HEK293 (cell line): ENCODE results near the gene GNPDA2.

ENCODE experiments used
- CTCF ChIA-PET: fragments of 350-600 bp; formaldehyde crosslinking; extraction: SDS; loops from one replicate; lab custom pipeline; 2021; ENCODE audit warnings: antibody characterized with exemption; lab: Yijun Ruan, JAX
- POLR2A ChIA-PET: fragments of 300-600 bp; formaldehyde crosslinking; extraction: SDS; loops from one replicate; lab custom pipeline; 2020; ENCODE audit warnings: antibody characterized with exemption, inconsistent platforms; lab: Yijun Ruan, JAX
- H3K27ac ChIP-seq: fragments of 200-500 bp; sonication (Bioruptor generic); 2 replicates; pipeline ENCODE4 v1.5.1; 2014; ENCODE audit warnings: low read depth, low read length, control low read depth, inconsistent platforms; ENCODE audit errors: extremely low read depth
- H3K36me3 ChIP-seq, 2 experiments: fragments of 200-500 bp in 1 of 2; sonication (Bioruptor generic) in 1 of 2; 1 replicate in 1 of 2; 2 replicates in 1 of 2; pipeline ENCODE4 v1.5.1; 2014 to 2017; ENCODE audit warnings: inconsistent platforms in 2 of 2, low read length in 2 of 2; ENCODE audit not compliant: control insufficient read depth in 2 of 2, insufficient read depth in 1 of 2
- H3K4me1 ChIP-seq: fragments of 200-500 bp; sonication (Bioruptor generic); 2 replicates; pipeline ENCODE4 v1.5.1; 2014; ENCODE audit warnings: mild to moderate bottlenecking, low read length, inconsistent platforms; ENCODE audit not compliant: control insufficient read depth, insufficient read depth
- H3K4me3 ChIP-seq: 2 replicates; pipeline ENCODE4 v1.5.1; 2011; ENCODE audit warnings: low read depth, mild to moderate bottlenecking, control low read depth, low read length, moderate library complexity
- H3K9me3 ChIP-seq: fragments of 200-500 bp; sonication (Bioruptor generic); 2 replicates; pipeline ENCODE4 v1.5.1; 2014; ENCODE audit warnings: low read depth, low read length, inconsistent platforms; ENCODE audit not compliant: control insufficient read depth, insufficient read depth
- GLIS1 ChIP-seq: fragments of 450-650 bp; formaldehyde crosslinking; IDR thresholded peaks from 2 replicates; pipeline ENCODE4 v1.5.1; 2016; ENCODE audit warnings: missing biosample characterization, missing genetic modification characterization
- SCRT1 ChIP-seq: fragments of 450-650 bp; formaldehyde crosslinking; IDR thresholded peaks from 2 replicates; pipeline ENCODE4 v1.5.1; 2016; ENCODE audit warnings: missing biosample characterization, missing genetic modification characterization, borderline replicate concordance
- SCRT2 ChIP-seq: fragments of 450-650 bp; formaldehyde crosslinking; IDR thresholded peaks from 2 replicates; pipeline ENCODE4 v1.5.1; 2016; ENCODE audit warnings: missing biosample characterization, missing genetic modification characterization
- SP2 ChIP-seq: fragments of 450-650 bp; formaldehyde crosslinking; IDR thresholded peaks from 2 replicates; pipeline ENCODE4 v1.5.1; 2016; ENCODE audit warnings: missing biosample characterization, missing genetic modification characterization
- SP7 ChIP-seq: fragments of 450-650 bp; formaldehyde crosslinking; IDR thresholded peaks from 2 replicates; pipeline ENCODE4 v1.5.1; 2016; ENCODE audit warnings: missing biosample characterization, missing genetic modification characterization
- TRIM28 ChIP-seq: IDR thresholded peaks from 2 replicates; pipeline ENCODE4 v1.6.1; 2011; ENCODE audit warnings: low read length, control low read depth, borderline replicate concordance
- WT1 ChIP-seq: fragments of 450-650 bp; formaldehyde crosslinking; IDR thresholded peaks from 2 replicates; pipeline ENCODE4 v1.5.1; 2016; ENCODE audit warnings: missing biosample characterization, missing genetic modification characterization
- YY2 ChIP-seq: fragments of 450-650 bp; formaldehyde crosslinking; IDR thresholded peaks from 2 replicates; pipeline ENCODE4 v1.5.1; 2016; ENCODE audit warnings: missing biosample characterization, missing genetic modification characterization
- ZBTB11 ChIP-seq: fragments of 450-650 bp; formaldehyde crosslinking; conservative IDR thresholded peaks from 2 replicates; pipeline ENCODE4 v1.5.1; 2016; ENCODE audit warnings: low read depth, missing biosample characterization, missing genetic modification characterization
- ZBTB20 ChIP-seq: fragments of 450-650 bp; formaldehyde crosslinking; IDR thresholded peaks from 2 replicates; pipeline ENCODE4 v1.5.1; 2016; ENCODE audit warnings: missing biosample characterization, missing genetic modification characterization
- ZBTB26 ChIP-seq: fragments of 450-650 bp; formaldehyde crosslinking; optimal IDR thresholded peaks from 2 replicates; pipeline ENCODE3; 2016; ENCODE audit warnings: missing biosample characterization, mild to moderate bottlenecking, missing genetic modification characterization
- ZFP37 ChIP-seq: fragments of 450-650 bp; formaldehyde crosslinking; IDR thresholded peaks from 2 replicates; pipeline ENCODE4 v1.5.1; 2016; ENCODE audit warnings: missing biosample characterization, missing genetic modification characterization
- ZIC2 ChIP-seq: fragments of 450-650 bp; formaldehyde crosslinking; IDR thresholded peaks from 2 replicates; pipeline ENCODE4 v1.5.1; 2016; ENCODE audit warnings: missing biosample characterization, missing genetic modification characterization
- ZNF148 ChIP-seq: fragments of 450-650 bp; formaldehyde crosslinking; IDR thresholded peaks from 2 replicates; pipeline ENCODE4 v1.5.0; 2017; ENCODE audit warnings: missing biosample characterization, missing genetic modification characterization, borderline replicate concordance
- ZNF23 ChIP-seq: fragments of 450-650 bp; formaldehyde crosslinking; IDR thresholded peaks from 2 replicates; pipeline ENCODE4 v1.5.1; 2016; ENCODE audit warnings: missing biosample characterization, missing genetic modification characterization, borderline replicate concordance
- ZNF24 ChIP-seq: fragments of 450-650 bp; formaldehyde crosslinking; IDR thresholded peaks from 2 replicates; pipeline ENCODE4 v1.5.1; 2016; ENCODE audit warnings: missing biosample characterization, missing genetic modification characterization
- ZNF335 ChIP-seq: fragments of 450-650 bp; formaldehyde crosslinking; conservative IDR thresholded peaks from 2 replicates; pipeline ENCODE4 v1.5.1; 2016; ENCODE audit warnings: missing biosample characterization, missing genetic modification characterization
- ZNF394 ChIP-seq: fragments of 450-650 bp; formaldehyde crosslinking; IDR thresholded peaks from 2 replicates; pipeline ENCODE4 v1.5.1; 2016; ENCODE audit warnings: missing biosample characterization, missing genetic modification characterization, mild to moderate bottlenecking, moderate library complexity, borderline replicate concordance
- ZNF433 ChIP-seq: fragments of 450-650 bp; formaldehyde crosslinking; IDR thresholded peaks from 2 replicates; pipeline ENCODE4 v1.5.1; 2016; ENCODE audit warnings: missing biosample characterization, missing genetic modification characterization, low read depth
- ZNF501 ChIP-seq: fragments of 450-650 bp; formaldehyde crosslinking; IDR thresholded peaks from 2 replicates; pipeline ENCODE4 v1.5.1; 2016; ENCODE audit warnings: missing biosample characterization, missing genetic modification characterization
- ZNF629 ChIP-seq: fragments of 450-650 bp; formaldehyde crosslinking; IDR thresholded peaks from 2 replicates; pipeline ENCODE4 v1.5.1; 2017; ENCODE audit warnings: missing biosample characterization, missing genetic modification characterization
- ZNF660 ChIP-seq: fragments of 450-650 bp; IDR thresholded peaks from 2 replicates; pipeline ENCODE4 v1.5.1; 2018; ENCODE audit warnings: missing biosample characterization, mild to moderate bottlenecking, missing genetic modification characterization
- ZNF777 ChIP-seq: fragments of 450-650 bp; formaldehyde crosslinking; IDR thresholded peaks from 2 replicates; pipeline ENCODE4 v1.5.1; 2017; ENCODE audit warnings: missing biosample characterization, missing genetic modification characterization, borderline replicate concordance
- TF ChIP-seq, protein P1 (sequence below): fragments of 450-650 bp; formaldehyde crosslinking; IDR thresholded peaks from 2 replicates; pipeline ENCODE4 v1.5.1; 2016; ENCODE audit warnings: missing biosample characterization, missing genetic modification characterization

GNPDA2 gene

DNA sequence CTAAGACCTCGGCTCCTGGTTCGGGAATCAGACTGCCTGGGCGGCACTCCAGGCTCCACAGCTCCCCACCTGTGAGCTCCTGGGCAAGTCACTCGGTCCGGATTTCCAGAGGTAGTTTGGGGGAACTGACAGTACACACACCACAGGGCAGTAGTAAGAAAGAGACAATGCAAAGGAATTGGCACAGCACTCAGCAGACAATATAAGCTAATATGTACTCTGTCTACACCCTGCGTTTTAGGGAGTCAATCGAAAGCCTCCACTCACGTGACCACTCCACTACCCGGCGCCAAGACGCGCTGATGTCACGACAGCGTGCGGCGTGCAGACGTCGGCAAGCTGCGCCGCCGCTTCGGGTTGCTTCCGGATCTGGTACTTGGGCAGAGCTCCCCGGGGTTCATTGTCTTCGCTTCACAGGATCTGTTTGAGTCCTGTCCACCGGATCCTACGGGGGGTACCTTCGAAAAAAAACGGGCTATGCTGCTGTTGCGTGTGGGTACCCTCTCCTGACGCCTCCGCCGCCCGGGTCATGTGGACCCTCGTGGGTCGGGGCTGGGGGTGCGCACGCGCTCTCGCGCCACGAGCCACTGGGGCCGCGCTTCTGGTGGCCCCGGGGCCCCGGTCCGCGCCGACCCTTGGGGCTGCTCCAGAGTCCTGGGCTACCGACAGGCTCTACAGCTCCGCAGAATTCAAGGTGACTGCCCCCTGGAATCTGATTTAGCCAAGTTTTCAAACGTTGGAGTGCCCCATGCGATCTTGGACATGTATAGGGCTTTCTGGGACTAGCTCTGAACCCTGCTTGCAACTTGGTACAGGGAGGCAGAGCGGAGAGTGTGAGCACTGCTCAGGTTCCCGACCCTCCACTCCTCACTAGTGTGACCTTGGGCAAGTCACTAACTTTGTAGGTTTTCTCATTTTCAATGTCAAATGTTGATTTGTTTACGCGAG is 48.0 kb downstream of the GNPDA2 start, which contains the start of gene GUF1:
Gene GUF1, plus strand, starts transcription at position 327 of the 948 bp plus-strand sequence. Its CDS starts 203 bp downstream, at position 530.
- no peaks in the 10 kb centered on the region for H3K4me1 ChIP-seq
- H3K27ac ChIP-seq, result peak within 1 kb of the TSS; percentile 6; the same call in 1 of the 2 replicates
- ChIA-PET CTCF (interaction anchor here (0.5 kb wide), 1 partner anchor 867 kb away, joined by 5 read pairs; no protein-coding TSS in a partner anchor), POLR2A (interaction anchor here (0.7 to 2.2 kb wide), 3 partner anchors 10 to 230 kb away, joined by 3 to 16 read pairs (median 9); partner anchors contain the start of genes GNPDA2 and KCTD8)
- peaks cover 7 to 26% of the 10 kb centered on the region in 2 experiments; a peak in 2 of 3 replicates for H3K36me3 ChIP-seq
- H3K9me3 ChIP-seq, result no peaks in the 10 kb centered on the region
- H3K4me3 ChIP-seq, result peak within 1 kb of the TSS; percentile 84
- TF ChIP-seq ZFP37 (peak; percentile 22; the same call in 1 of the 2 replicates), YY2 (tag by site-specific recombination) (no peak), ZNF777 (tag by site-specific recombination) (no peak), ZBTB20 (peak; percentile 100), SP7 (tag by site-specific recombination) (peak; percentile 32), TRIM28 (peak; percentile 41; the same call in 1 of the 2 replicates), ZNF394 (tag by site-specific recombination) (0 out of 2 replicates have a peak, but pooled peaks have one; percentile 21), ZNF433 (no peak), SCRT2 (tag by site-specific recombination) (peak; percentile 84), WT1 (peak; percentile 36; the same call in 1 of the 2 replicates), ZNF23 (tag by site-specific recombination) (no peak), ZNF335 (tag by site-specific recombination) (peak; percentile 56; the same call in 1 of the 2 replicates), ZNF24 (tag by site-specific recombination) (0 out of 2 replicates have a peak, but pooled peaks have one; percentile 14), ZNF629 (tag by site-specific recombination) (peak; percentile 87), SCRT1 (tag by site-specific recombination) (peak; percentile 66), ZNF501 (tag by site-specific recombination) (0 out of 2 replicates have a peak, but pooled peaks have one; percentile 66), ZNF148 (tag by site-specific recombination) (no peak), ZIC2 (tag by site-specific recombination) (peak; percentile 32; the same call in 1 of the 2 replicates), GLIS1 (tag by site-specific recombination) (0 out of 2 replicates have a peak, but pooled peaks have one; percentile 27), ZNF660 (no peak), ZBTB26 (tag by site-specific recombination) (peak; percentile 85), SP2 (peak; percentile 25; the same call in 1 of the 2 replicates), ZBTB11 (peak; percentile 35; the same call in 1 of the 2 replicates)
- TF ChIP-seq, protein P1, sequence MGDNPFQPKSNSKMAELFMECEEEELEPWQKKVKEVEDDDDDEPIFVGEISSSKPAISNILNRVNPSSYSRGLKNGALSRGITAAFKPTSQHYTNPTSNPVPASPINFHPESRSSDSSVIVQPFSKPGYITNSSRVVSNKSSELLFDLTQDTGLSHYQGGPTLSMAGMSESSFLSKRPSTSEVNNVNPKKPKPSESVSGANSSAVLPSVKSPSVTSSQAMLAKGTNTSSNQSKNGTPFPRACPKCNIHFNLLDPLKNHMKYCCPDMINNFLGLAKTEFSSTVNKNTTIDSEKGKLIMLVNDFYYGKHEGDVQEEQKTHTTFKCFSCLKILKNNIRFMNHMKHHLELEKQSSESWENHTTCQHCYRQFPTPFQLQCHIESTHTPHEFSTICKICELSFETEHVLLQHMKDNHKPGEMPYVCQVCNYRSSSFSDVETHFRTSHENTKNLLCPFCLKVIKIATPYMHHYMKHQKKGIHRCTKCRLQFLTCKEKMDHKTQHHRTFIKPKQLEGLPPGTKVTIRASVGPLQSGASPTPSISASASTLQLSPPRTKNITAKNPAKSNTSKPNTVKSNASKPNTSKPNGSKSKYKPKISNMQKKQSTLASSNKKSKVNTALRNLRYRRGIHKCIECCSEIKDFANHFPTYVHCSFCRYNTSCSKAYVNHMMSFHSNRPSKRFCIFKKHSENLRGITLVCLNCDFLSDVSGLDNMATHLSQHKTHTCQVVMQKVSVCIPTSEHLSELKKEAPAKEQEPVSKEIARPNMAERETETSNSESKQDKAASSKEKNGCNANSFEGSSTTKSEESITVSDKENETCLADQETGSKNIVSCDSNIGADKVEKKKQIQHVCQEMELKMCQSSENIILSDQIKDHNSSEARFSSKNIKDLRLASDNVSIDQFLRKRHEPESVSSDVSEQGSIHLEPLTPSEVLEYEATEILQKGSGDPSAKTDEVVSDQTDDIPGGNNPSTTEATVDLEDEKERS (tag by site-specific recombination), result no peak
